ENCODE measurements around the gene COQ7.
A peak's percentile ranks its signal among the peaks of the same experiment; 100 is the strongest.

COQ7 gene

GRCh38 chr16:19086322-19087199 lies 19.1 kb downstream of the COQ7 start:
- peak; percentile 78 for DNase-seq

GRCh38 chr16:19088341-19088916 lies 21.0 kb downstream of the COQ7 start:
- DNase-seq: no peak

GRCh38 chr16:19089410-19089955 lies 22.1 kb downstream of the COQ7 start:
- no peak for DNase-seq

GRCh38 chr16:19090916-19091315 lies 23.5 kb downstream of the COQ7 start:
- no peak for DNase-seq

GRCh38 chr16:19092653-19093410 lies 25.4 kb downstream of the COQ7 start:
- no peak for DNase-seq

GRCh38 chr16:19093631-19094541 lies 26.5 kb downstream of the COQ7 start:
- DNase-seq: no peak

GRCh38 chr16:19094542-19095365 lies 27.3 kb downstream of the COQ7 start:
- no peak for DNase-seq

GRCh38 chr16:19095654-19096053 lies 28.2 kb downstream of the COQ7 start:
- DNase-seq: no peak

- DNase-seq: no peak
Observed at GRCh38 chr16:19098173-19098572, 30.8 kb downstream of the COQ7 start.

- DNase-seq: no peak
Observed at GRCh38 chr16:19102187-19102872, 34.9 kb downstream of the COQ7 start.

- DNase-seq: no peak
Observed at GRCh38 chr16:19104607-19105006, 37.2 kb downstream of the COQ7 start.

GRCh38 chr16:19105131-19105530 lies 37.7 kb downstream of the COQ7 start:
- DNase-seq: no peak

- no peak for DNase-seq
Observed at GRCh38 chr16:19105891-19106624, 38.6 kb downstream of the COQ7 start.

- DNase-seq: no peak
Observed at GRCh38 chr16:19106625-19107020, 39.2 kb downstream of the COQ7 start.

GRCh38 chr16:19108409-19109287 lies 41.2 kb downstream of the COQ7 start:
- DNase-seq: no peak

- no peak for DNase-seq
Observed at GRCh38 chr16:19109288-19109664, 41.9 kb downstream of the COQ7 start.

GRCh38 chr16:19110537-19111360 lies 43.3 kb downstream of the COQ7 start:
- DNase-seq: no peak

GRCh38 chr16:19112099-19112407 lies 44.6 kb downstream of the COQ7 start:
- no peak for DNase-seq

Data from stimulated activated CD4-positive, alpha-beta T cell treated with anti-CD3 and anti-CD28 coated beads, Interleukin-12 subunit alpha, Interleukin-12 subunit beta, amount 100 ng/mL, for 4 hours (primary cell).